B cell (primary cell): ENCODE results near the gene SFMBT2. TPM values are rescaled to one million over a fixed set of nuclear protein-coding genes. Genes with fewer than 3 reads are reported as not detected.

Experiments used
- ATAC-seq: fragments of 200-7000 bp; cut with Tn5 transposase; one replicate; pipeline ENCODE4 v1.10.0; 2021; ENCODE audit warnings: low read depth, mild to moderate bottlenecking, moderate number of reproducible peaks, moderate library complexity
- CTCF ChIA-PET: fragments of 350-600 bp; sonication (Branson Sonifier 250); formaldehyde crosslinking; loops from one replicate; lab custom pipeline; 2021; ENCODE audit warnings: antibody characterized with exemption, inconsistent platforms; lab: Charles Lee
- POLR2A ChIA-PET: fragments of 350-600 bp; sonication (Branson Sonifier 250); formaldehyde crosslinking; loops from one replicate; lab custom pipeline; 2021; ENCODE audit warnings: antibody characterized with exemption; lab: Charles Lee
- DNase-seq: peaks from one replicate; pipeline ENCODE4 v3.0.0; 2013
- H2AFZ ChIP-seq: 2 replicates; pipeline ENCODE4 v1.6.1; 2012; ENCODE audit warnings: mild to moderate bottlenecking, low read depth, low read length; ENCODE audit not compliant: insufficient read depth, poor library complexity, severe bottlenecking
- H3K27ac ChIP-seq, 2 donors: 1 replicate in 1 of 2; 2 replicates in 1 of 2; pipeline ENCODE4 v1.5.1; 2012 to 2013; ENCODE audit warnings: low read length in 2 of 2, mild to moderate bottlenecking in 2 of 2, moderate library complexity in 1 of 2
- H3K27me3 ChIP-seq, 4 experiments: fragments of 200-600 bp in 1 of 4; sonication (generic) in 1 of 4; replicated peaks in 1 of 4; 1 replicate in 2 of 4; 2 replicates in 2 of 4; pipeline versions ENCODE4 v1.6.1 to v1.7.0; 2013 to 2016; ENCODE audit warnings: low read length in 3 of 4, mild to moderate bottlenecking in 2 of 4, mixed read lengths in 1 of 4, moderate library complexity in 1 of 4; ENCODE audit not compliant: insufficient read depth in 4 of 4, control insufficient read depth in 3 of 4; ENCODE audit errors: control extremely low read depth in 1 of 4
- H3K36me3 ChIP-seq, 2 experiments: replicated peaks in 1 of 2; 1 replicate in 1 of 2; 2 replicates in 1 of 2; pipeline versions ENCODE4 v1.6.1 to v1.7.1; 2013; ENCODE audit warnings: low read length in 1 of 2; ENCODE audit not compliant: insufficient read depth in 2 of 2, control insufficient read depth in 1 of 2; ENCODE audit errors: control extremely low read depth in 1 of 2, extremely low read depth in 1 of 2
- H3K4me1 ChIP-seq, 2 donors: fragments of 200-600 bp in 1 of 2; sonication (generic) in 1 of 2; 1 replicate in 1 of 2; 2 replicates in 1 of 2; pipeline versions ENCODE4 v1.5.1 to v1.6.1; 2013 to 2017; ENCODE audit warnings: low read length in 2 of 2; ENCODE audit not compliant: control insufficient read depth in 2 of 2, insufficient read depth in 2 of 2
- H3K4me2 ChIP-seq: replicated peaks from 2 replicates; pipeline ENCODE3; 2012; ENCODE audit warnings: mild to moderate bottlenecking, low read depth, low read length; ENCODE audit not compliant: poor library complexity, severe bottlenecking
- H3K4me3 ChIP-seq, 5 experiments: fragments of 200-600 bp in 1 of 5; sonication (generic) in 1 of 5; 1 replicate in 3 of 5; 2 replicates in 2 of 5; pipeline versions ENCODE4 v1.5.1 to v1.7.0; 2011 to 2016; ENCODE audit warnings: low read length in 4 of 5, mild to moderate bottlenecking in 4 of 5, low read depth in 2 of 5, control low read depth in 1 of 5, moderate library complexity in 1 of 5; ENCODE audit not compliant: insufficient read depth in 1 of 5; ENCODE audit errors: control extremely low read depth in 1 of 5, extremely low read depth in 1 of 5
- H3K79me2 ChIP-seq: fragments of 200-600 bp; sonication (generic); one replicate; pipeline ENCODE4 v1.6.0; 2016; ENCODE audit warnings: low read length; ENCODE audit not compliant: control insufficient read depth, insufficient read depth
- H3K9ac ChIP-seq: fragments of 200-600 bp; sonication (generic); 2 replicates; pipeline ENCODE4 v1.6.1; 2017; ENCODE audit warnings: mild to moderate bottlenecking, low read length, moderate library complexity
- H3K9me3 ChIP-seq, 3 donors: one replicate each; pipeline versions ENCODE4 v1.6.1 to v1.7.1; 2013; ENCODE audit warnings: low read length in 2 of 3; ENCODE audit not compliant: control insufficient read depth in 2 of 3, insufficient read depth in 1 of 3; ENCODE audit errors: control extremely low read depth in 1 of 3
- H4K20me1 ChIP-seq: 2 replicates; pipeline ENCODE4 v1.6.0; 2012; ENCODE audit warnings: mild to moderate bottlenecking, low read length; ENCODE audit not compliant: insufficient read depth, control insufficient read depth, poor library complexity, severe bottlenecking
- H3K27ac Mint-ChIP-seq: one replicate; pipeline ENCODE4 v1.8.0; 2021; ENCODE audit warnings: mixed read lengths
- H3K27me3 Mint-ChIP-seq: one replicate; pipeline ENCODE4 v1.8.0; 2021; ENCODE audit warnings: mixed read lengths
- H3K4me1 Mint-ChIP-seq: one replicate; pipeline ENCODE4 v1.8.0; 2021; ENCODE audit warnings: mixed read lengths
- H3K4me3 Mint-ChIP-seq: one replicate; pipeline ENCODE4 v1.8.0; 2021; ENCODE audit warnings: mixed read lengths
- H3K9me3 Mint-ChIP-seq: one replicate; pipeline ENCODE4 v1.8.0; 2022; ENCODE audit warnings: mixed read lengths; ENCODE audit not compliant: insufficient read depth
- EZH2 ChIP-seq: IDR thresholded peaks from 2 replicates; pipeline ENCODE4 v1.6.1; 2012; ENCODE audit warnings: borderline replicate concordance, low read depth, mild to moderate bottlenecking, moderate library complexity, low read length; ENCODE audit not compliant: insufficient read depth, poor library complexity, severe bottlenecking
- WGBS: methylation state at CpG from one replicate; pipeline ENCODE4 v1.1.5; 2013; ENCODE audit warnings: missing lambda C conversion rate; ENCODE audit not compliant: insufficient coverage; 5-methylcytosine and 5-hydroxymethylcytosine counted together
- intact Hi-C: fragments of 100-400 bp; cut with micrococcal nuclease; formaldehyde crosslinking; loops from one replicate; pipeline ENCODE4 v1.10.0; 2022
- polyA plus RNA-seq: library from polyadenylated mRNA; depleted of rRNA; stranded (reverse); fragments of >200 nt; gene quantifications from 2 replicates; pipeline ENCODE4 v1.2.3, GENCODE V29; 2012
- total RNA-seq, 2 donors: library from RNA; stranded (reverse); fragments of 120-200 nt in 1 of 2; gene quantifications; 1 replicate in 1 of 2; 2 replicates in 1 of 2; pipeline versions ENCODE4 v1.2.3 to v1.2.4, GENCODE V29; 2013 to 2022
- TF ChIP-seq, protein P1 (sequence below): fragments of 200-600 bp; IDR thresholded peaks from one replicate; pipeline ENCODE4 v1.8.0; 2022; ENCODE audit warnings: antibody characterized with exemption, mild to moderate bottlenecking

SFMBT2 gene
- total and polyA plus RNA-seq, 2 donors (not counting 1 experiment from before 2014, with no cell fraction given) = 2.3 to 24.0 TPM

DNA sequence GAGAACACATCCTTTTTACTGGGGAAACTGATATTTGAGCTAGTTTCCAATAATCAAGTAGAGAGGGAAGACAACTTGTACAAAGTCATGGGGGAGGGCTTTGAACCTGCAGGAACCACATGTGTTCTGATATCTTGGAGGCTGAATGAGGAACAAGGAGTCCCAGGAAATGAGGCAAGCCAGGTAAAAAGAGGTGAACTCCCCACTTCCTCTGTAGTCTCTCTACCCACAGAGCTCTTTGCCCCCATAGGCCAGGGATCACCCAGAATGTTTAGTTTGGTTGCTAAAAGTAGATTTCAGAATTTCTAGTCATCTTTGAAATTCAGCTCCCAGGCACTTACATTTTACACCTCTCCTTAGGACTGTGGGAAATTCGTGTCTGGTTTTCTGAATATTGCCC is 276.4 kb downstream of the SFMBT2 start:
- no peak overlapping the region for H3K4me2 ChIP-seq
- no peaks in the 10 kb centered on the region for H3K36me3 ChIP-seq
- TF ChIP-seq, protein P1, sequence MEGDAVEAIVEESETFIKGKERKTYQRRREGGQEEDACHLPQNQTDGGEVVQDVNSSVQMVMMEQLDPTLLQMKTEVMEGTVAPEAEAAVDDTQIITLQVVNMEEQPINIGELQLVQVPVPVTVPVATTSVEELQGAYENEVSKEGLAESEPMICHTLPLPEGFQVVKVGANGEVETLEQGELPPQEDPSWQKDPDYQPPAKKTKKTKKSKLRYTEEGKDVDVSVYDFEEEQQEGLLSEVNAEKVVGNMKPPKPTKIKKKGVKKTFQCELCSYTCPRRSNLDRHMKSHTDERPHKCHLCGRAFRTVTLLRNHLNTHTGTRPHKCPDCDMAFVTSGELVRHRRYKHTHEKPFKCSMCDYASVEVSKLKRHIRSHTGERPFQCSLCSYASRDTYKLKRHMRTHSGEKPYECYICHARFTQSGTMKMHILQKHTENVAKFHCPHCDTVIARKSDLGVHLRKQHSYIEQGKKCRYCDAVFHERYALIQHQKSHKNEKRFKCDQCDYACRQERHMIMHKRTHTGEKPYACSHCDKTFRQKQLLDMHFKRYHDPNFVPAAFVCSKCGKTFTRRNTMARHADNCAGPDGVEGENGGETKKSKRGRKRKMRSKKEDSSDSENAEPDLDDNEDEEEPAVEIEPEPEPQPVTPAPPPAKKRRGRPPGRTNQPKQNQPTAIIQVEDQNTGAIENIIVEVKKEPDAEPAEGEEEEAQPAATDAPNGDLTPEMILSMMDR = no peak
- ChIA-PET POLR2A (no interaction called here), CTCF (interaction anchor here (1.8 kb wide), 1 partner anchor 13 kb away, joined by 5 read pairs; no protein-coding TSS in a partner anchor)
- H3K4me1 Mint-ChIP-seq = peaks cover 2% of the 10 kb centered on the region
- H3K4me3 ChIP-seq = no peak overlapping the region
- DNase-seq (no peak), ATAC-seq (no peak)
- H3K27me3 ChIP-seq = peaks cover 0 to 4% (median 0%) of the 10 kb centered on the region in 4 experiments
- peaks cover 45% of the 10 kb centered on the region for H3K27me3 Mint-ChIP-seq
- no peak overlapping the region for H3K27ac Mint-ChIP-seq
- no peaks in the 10 kb centered on the region for H3K79me2 ChIP-seq
- H3K4me1 ChIP-seq = no peaks in the 10 kb centered on the region
- intact Hi-C loops = no loop called here
- no peak overlapping the region for H2AFZ ChIP-seq
- no peak overlapping the region for H3K27ac ChIP-seq
- no peaks in the 10 kb centered on the region for H3K9me3 ChIP-seq
- H3K9me3 Mint-ChIP-seq = no peaks in the 10 kb centered on the region
- H3K9ac ChIP-seq = no peak overlapping the region
- no peaks in the 10 kb centered on the region for H4K20me1 ChIP-seq
- WGBS = no CpG with 5 or more reads among the region's 1 CpG
- no peak overlapping the region for H3K4me3 Mint-ChIP-seq

- no peak overlapping the region for H3K9ac ChIP-seq
- Mint-ChIP-seq H3K9me3 (no peaks in the 10 kb centered on the region), H3K27ac (no peak overlapping the region), H3K4me1 (peaks cover 2% of the 10 kb centered on the region), H3K27me3 (peaks cover 45% of the 10 kb centered on the region), H3K4me3 (no peak overlapping the region)
- 100% methylated on average over 2 of the region's 6 CpGs for WGBS
- ATAC-seq (no peak), DNase-seq (no peak)
- H4K20me1 ChIP-seq = no peaks in the 10 kb centered on the region
- H3K9me3 ChIP-seq = no peaks in the 10 kb centered on the region
- H3K4me3 ChIP-seq = no peak overlapping the region
- ChIA-PET CTCF (interaction anchor here (1.8 kb wide), 1 partner anchor 13 kb away, joined by 5 read pairs; no protein-coding TSS in a partner anchor), POLR2A (no interaction called here)
- no peak overlapping the region for H3K27ac ChIP-seq
- H3K4me2 ChIP-seq = no peak overlapping the region
- intact Hi-C loops = no loop called here
- H3K4me1 ChIP-seq = no peaks in the 10 kb centered on the region
- no peaks in the 10 kb centered on the region for H3K36me3 ChIP-seq
- TF ChIP-seq, protein P1 = no peak
- no peak for TF ChIP-seq EZH2
- no peaks in the 10 kb centered on the region for H3K79me2 ChIP-seq
- peaks cover 0 to 4% (median 0%) of the 10 kb centered on the region in 4 experiments for H3K27me3 ChIP-seq
- H2AFZ ChIP-seq = no peak overlapping the region
Measured at GRCh38 chr10:7133958-7134357, 276.9 kb downstream of the SFMBT2 start.
